Activated naive CD4-positive, alpha-beta T cell treated with anti-CD3 and anti-CD28 coated beads for 36 hours (primary cell): Measurements from ENCODE around the gene EEPD1. TPM values are rescaled to one million over a fixed set of nuclear protein-coding genes. Genes with fewer than 3 reads are reported as not detected.
"Not testable (repeated sequence)": the region's sequence is repeated elsewhere in the genome, so short reads cannot be mapped to it uniquely, and the experiment has no call there.

Source experiments
- CTCF ChIA-PET: fragments of 350-600 bp; sonication (Branson Sonifier 250); formaldehyde crosslinking; loops from one replicate; lab custom pipeline; 2021; ENCODE audit warnings: antibody characterized with exemption; lab: Charles Lee
- DNase-seq: peaks from one replicate; pipeline ENCODE4 v3.0.0-alpha.2; 2020
- H3K27ac Mint-ChIP-seq: one replicate; pipeline ENCODE4 v1.8.0; 2021; ENCODE audit warnings: mild to moderate bottlenecking, mixed read lengths
- H3K27me3 Mint-ChIP-seq: one replicate; pipeline ENCODE4 v1.8.0; 2021; ENCODE audit warnings: low read depth, mixed read lengths
- H3K36me3 Mint-ChIP-seq: one replicate; pipeline ENCODE4 v1.8.0; 2021; ENCODE audit warnings: low read depth, mixed read lengths
- H3K4me1 Mint-ChIP-seq: one replicate; pipeline ENCODE4 v1.8.0; 2021; ENCODE audit warnings: low read depth, mixed read lengths
- H3K4me3 Mint-ChIP-seq: one replicate; pipeline ENCODE4 v1.8.0; 2021; ENCODE audit warnings: mild to moderate bottlenecking, moderate library complexity, mixed read lengths
- H3K9me3 Mint-ChIP-seq: one replicate; pipeline ENCODE4 v1.8.0; 2021; ENCODE audit warnings: mixed read lengths
- intact Hi-C: fragments of 100-400 bp; cut with micrococcal nuclease; formaldehyde crosslinking; loops from one replicate; pipeline ENCODE4 v1.15.1; 2023
- total RNA-seq, 2 experiments: library from RNA; stranded (reverse); gene quantifications; one replicate each; pipeline ENCODE4 v1.2.3, GENCODE V29; 2021

The EEPD1 gene
- total RNA-seq, 2 experiments from 2014 or later: 0.49 to 0.50 TPM

- no peak overlapping the region for H3K27ac Mint-ChIP-seq
- no peaks in the 10 kb centered on the region for H3K9me3 Mint-ChIP-seq
- DNase-seq: no peak
- intact Hi-C loops: no loop called here
- no peaks in the 10 kb centered on the region for H3K36me3 Mint-ChIP-seq
- CTCF ChIA-PET: no interaction called here
- no peak overlapping the region for H3K4me3 Mint-ChIP-seq
- no peaks in the 10 kb centered on the region for H3K27me3 Mint-ChIP-seq
- H3K4me1 Mint-ChIP-seq: no peaks in the 10 kb centered on the region
Measured at GRCh38 chr7:36311539-36311938, 158.5 kb downstream of the EEPD1 start.

- H3K36me3 Mint-ChIP-seq: no peaks in the 10 kb centered on the region
- DNase-seq: peak; percentile 29
Measured at GRCh38 chr7:36312064-36312914, 159.2 kb downstream of the EEPD1 start.

GRCh38 chr7:36312915-36313334 lies 159.9 kb downstream of the EEPD1 start:
- CTCF ChIA-PET: no interaction called here
- Mint-ChIP-seq H3K9me3 (no peaks in the 10 kb centered on the region), H3K27ac (no peak overlapping the region), H3K4me1 (no peaks in the 10 kb centered on the region), H3K36me3 (no peaks in the 10 kb centered on the region), H3K27me3 (no peaks in the 10 kb centered on the region), H3K4me3 (no peak overlapping the region)
- no peak for DNase-seq
- intact Hi-C loops: no loop called here

More at GRCh38 chr7:36312064-36312914, 159.2 kb downstream of the EEPD1 start:
- Mint-ChIP-seq H3K27me3 (no peaks in the 10 kb centered on the region), H3K27ac (no peak overlapping the region), H3K4me1 (no peaks in the 10 kb centered on the region), H3K9me3 (no peaks in the 10 kb centered on the region), H3K4me3 (no peak overlapping the region)
- CTCF ChIA-PET: no interaction called here
- intact Hi-C loops: no loop called here

GRCh38 chr7:36313607-36314006 lies 160.6 kb downstream of the EEPD1 start:
- Mint-ChIP-seq H3K4me1 (no peaks in the 10 kb centered on the region), H3K9me3 (no peaks in the 10 kb centered on the region), H3K36me3 (no peaks in the 10 kb centered on the region), H3K4me3 (no peak overlapping the region), H3K27ac (no peak overlapping the region), H3K27me3 (no peaks in the 10 kb centered on the region)
- DNase-seq: no peak
- intact Hi-C loops: no loop called here
- CTCF ChIA-PET: no interaction called here

- Mint-ChIP-seq H3K36me3 (no peaks in the 10 kb centered on the region), H3K9me3 (no peaks in the 10 kb centered on the region), H3K4me3 (no peak overlapping the region), H3K27ac (no peak overlapping the region), H3K27me3 (no peaks in the 10 kb centered on the region), H3K4me1 (no peaks in the 10 kb centered on the region)
- DNase-seq: no peak
- intact Hi-C loops: no loop called here
- CTCF ChIA-PET: no interaction called here
Measured at GRCh38 chr7:36314491-36314890, 161.4 kb downstream of the EEPD1 start.

GRCh38 chr7:36315309-36315944 lies 162.4 kb downstream of the EEPD1 start:
- intact Hi-C loops: no loop called here
- CTCF ChIA-PET: interaction anchor here (0.9 to 2.8 kb wide), 2 partner anchors 23 to 329 kb away, joined by 4 to 11 read pairs; no protein-coding TSS in a partner anchor
- H3K27ac Mint-ChIP-seq: no peak overlapping the region

GRCh38 chr7:36316319-36316718 lies 163.3 kb downstream of the EEPD1 start:
- Mint-ChIP-seq H3K4me1 (no peaks in the 10 kb centered on the region), H3K4me3 (no peak overlapping the region), H3K27ac (no peak overlapping the region), H3K9me3 (peaks cover 5% of the 10 kb centered on the region), H3K36me3 (no peaks in the 10 kb centered on the region), H3K27me3 (no peaks in the 10 kb centered on the region)
- CTCF ChIA-PET: interaction anchor here (2.8 kb wide), 1 partner anchor 24 kb away, joined by 11 read pairs; no protein-coding TSS in a partner anchor
- DNase-seq: no peak
- intact Hi-C loops: no loop called here

More at GRCh38 chr7:36315309-36315944, 162.4 kb downstream of the EEPD1 start:
- peaks cover 2% of the 10 kb centered on the region for H3K9me3 Mint-ChIP-seq
- DNase-seq: no peak
- H3K27me3 Mint-ChIP-seq: no peaks in the 10 kb centered on the region
- no peaks in the 10 kb centered on the region for H3K36me3 Mint-ChIP-seq
- no peak overlapping the region for H3K4me3 Mint-ChIP-seq
- no peaks in the 10 kb centered on the region for H3K4me1 Mint-ChIP-seq

GRCh38 chr7:36317276-36317675 lies 164.2 kb downstream of the EEPD1 start:
- Mint-ChIP-seq H3K27ac (no peak overlapping the region), H3K4me1 (no peaks in the 10 kb centered on the region), H3K9me3 (peaks cover 5% of the 10 kb centered on the region), H3K36me3 (no peaks in the 10 kb centered on the region), H3K4me3 (no peak overlapping the region), H3K27me3 (no peaks in the 10 kb centered on the region)
- CTCF ChIA-PET: interaction anchor here (1.3 to 3.5 kb wide), 6 partner anchors 8 to 332 kb away, joined by 3 to 31 read pairs (median 10); no protein-coding TSS in a partner anchor
- no peak for DNase-seq
- intact Hi-C loops: no loop called here

GRCh38 chr7:36318116-36318515 lies 165.1 kb downstream of the EEPD1 start:
- CTCF ChIA-PET: interaction anchor here (0.6 to 3.5 kb wide), 13 partner anchors 9 to 423 kb away, joined by 3 to 31 read pairs (median 7); a partner anchor contains a TSS
- H3K4me1 Mint-ChIP-seq: no peaks in the 10 kb centered on the region
- peaks cover 5% of the 10 kb centered on the region for H3K9me3 Mint-ChIP-seq
- DNase-seq: no peak
- intact Hi-C loops: loop anchor here (2.0 kb wide), 1 partner anchor 27 kb away; no protein-coding TSS in a partner anchor
- H3K27ac Mint-ChIP-seq: no peak overlapping the region
- H3K27me3 Mint-ChIP-seq: no peaks in the 10 kb centered on the region
- no peak overlapping the region for H3K4me3 Mint-ChIP-seq
- H3K36me3 Mint-ChIP-seq: no peaks in the 10 kb centered on the region

GRCh38 chr7:36321284-36321683 lies 168.2 kb downstream of the EEPD1 start:
- intact Hi-C loops, H3K4me3 Mint-ChIP-seq, CTCF ChIA-PET, DNase-seq, H3K36me3 Mint-ChIP-seq, H3K27me3 Mint-ChIP-seq, H3K9me3 Mint-ChIP-seq, H3K27ac Mint-ChIP-seq, H3K4me1 Mint-ChIP-seq: not testable (repeated sequence)

GRCh38 chr7:36336390-36336789 lies 183.3 kb downstream of the EEPD1 start:
- CTCF ChIA-PET: interaction anchor here (1.5 kb wide), 1 partner anchor 17 kb away, joined by 5 read pairs; no protein-coding TSS in a partner anchor
- Mint-ChIP-seq H3K36me3 (peaks cover 4% of the 10 kb centered on the region), H3K9me3 (peaks cover 6% of the 10 kb centered on the region), H3K4me1 (no peaks in the 10 kb centered on the region), H3K27ac (no peak overlapping the region), H3K4me3 (no peak overlapping the region), H3K27me3 (peaks cover 2% of the 10 kb centered on the region)
- no peak for DNase-seq
- intact Hi-C loops: no loop called here

GRCh38 chr7:36338256-36338655 lies 185.2 kb downstream of the EEPD1 start:
- H3K36me3 Mint-ChIP-seq: peaks cover 2% of the 10 kb centered on the region
- H3K27ac Mint-ChIP-seq: no peak overlapping the region
- CTCF ChIA-PET: no interaction called here
- H3K4me3 Mint-ChIP-seq: no peak overlapping the region
- no peak for DNase-seq
- H3K27me3 Mint-ChIP-seq: peaks cover 2% of the 10 kb centered on the region
- H3K4me1 Mint-ChIP-seq: no peaks in the 10 kb centered on the region
- peaks cover 2% of the 10 kb centered on the region for H3K9me3 Mint-ChIP-seq
- intact Hi-C loops: no loop called here
